ENCODE results near the gene DDX31. TPM values are rescaled to one million over a fixed set of nuclear protein-coding genes. Genes with fewer than 3 reads are reported as not detected.
A peak's percentile ranks its signal among the peaks of the same experiment; 100 is the strongest.

Gene DDX31
- total RNA-seq, 4 donors from 2014 or later: 16.9 to 24.1 (median 18.6) TPM

DNA sequence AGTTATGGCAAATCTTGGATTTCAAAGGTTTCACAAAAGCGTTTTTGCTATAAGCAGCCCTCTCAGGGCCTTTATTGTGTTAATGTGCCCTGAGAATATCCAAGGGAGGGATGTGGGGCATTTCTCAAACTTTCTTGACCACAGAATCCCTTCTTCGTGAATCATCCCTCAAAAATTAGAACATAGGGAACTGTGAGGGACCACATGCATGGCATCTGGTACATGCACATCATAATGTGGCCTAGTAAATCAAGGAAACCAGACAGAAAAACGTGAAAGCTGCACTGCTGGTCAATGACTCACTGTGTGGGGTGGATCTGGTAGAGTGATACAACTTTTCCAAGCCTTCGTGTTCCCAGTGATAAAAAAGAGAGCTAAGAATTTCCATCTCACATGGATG, 22.4 kb downstream of the DDX31 start:
- DNase-seq (ENCODE audit: low spot score in 2 of 2): no peak
- TF ChIP-seq, protein P1, sequence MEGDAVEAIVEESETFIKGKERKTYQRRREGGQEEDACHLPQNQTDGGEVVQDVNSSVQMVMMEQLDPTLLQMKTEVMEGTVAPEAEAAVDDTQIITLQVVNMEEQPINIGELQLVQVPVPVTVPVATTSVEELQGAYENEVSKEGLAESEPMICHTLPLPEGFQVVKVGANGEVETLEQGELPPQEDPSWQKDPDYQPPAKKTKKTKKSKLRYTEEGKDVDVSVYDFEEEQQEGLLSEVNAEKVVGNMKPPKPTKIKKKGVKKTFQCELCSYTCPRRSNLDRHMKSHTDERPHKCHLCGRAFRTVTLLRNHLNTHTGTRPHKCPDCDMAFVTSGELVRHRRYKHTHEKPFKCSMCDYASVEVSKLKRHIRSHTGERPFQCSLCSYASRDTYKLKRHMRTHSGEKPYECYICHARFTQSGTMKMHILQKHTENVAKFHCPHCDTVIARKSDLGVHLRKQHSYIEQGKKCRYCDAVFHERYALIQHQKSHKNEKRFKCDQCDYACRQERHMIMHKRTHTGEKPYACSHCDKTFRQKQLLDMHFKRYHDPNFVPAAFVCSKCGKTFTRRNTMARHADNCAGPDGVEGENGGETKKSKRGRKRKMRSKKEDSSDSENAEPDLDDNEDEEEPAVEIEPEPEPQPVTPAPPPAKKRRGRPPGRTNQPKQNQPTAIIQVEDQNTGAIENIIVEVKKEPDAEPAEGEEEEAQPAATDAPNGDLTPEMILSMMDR (IDR thresholded peaks at IDR 0.05): no peak
- TF ChIP-seq POLR2A (IDR thresholded peaks at IDR 0.05): no peak
- WGBS, 2 donors: 64 to 75% methylated on average over 4 of the region's 4 CpGs
- H3K4me3 ChIP-seq (ENCODE audit: low read depth, poor library complexity, severe bottlenecking): no peak overlapping the region
- intact Hi-C loops (cut with DNase I; ENCODE audit: low total_unique reads): no loop called here

DNA sequence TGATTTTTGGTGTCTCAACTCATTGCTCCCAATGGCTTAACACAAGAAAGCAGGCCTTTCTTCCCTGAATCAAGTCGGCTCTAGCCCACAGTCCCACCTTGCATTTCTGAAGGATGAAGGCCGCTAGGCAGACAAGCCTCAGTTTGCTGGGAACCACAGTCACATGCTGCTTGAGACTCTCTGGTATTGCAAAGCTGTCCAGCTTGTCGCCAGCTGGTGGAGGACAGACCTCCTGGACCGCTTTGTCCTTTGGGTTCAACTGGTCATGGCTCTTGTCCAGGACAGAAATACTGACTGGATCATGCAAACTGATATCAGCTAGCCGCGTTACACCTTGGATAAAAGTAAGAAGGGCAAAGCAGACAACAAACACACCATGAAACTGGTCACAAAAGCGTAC, 23.1 kb downstream of the DDX31 start:
- DNase-seq (ENCODE audit: low spot score in 2 of 2): peak in 1 of 2 donors; percentile 20
- intact Hi-C loops (cut with DNase I; ENCODE audit: low total_unique reads): no loop called here
- no peak overlapping the region for H3K4me3 ChIP-seq (ENCODE audit: low read depth, poor library complexity, severe bottlenecking)
- WGBS, 2 donors: 88 to 95% methylated on average over 7 of the region's 7 CpGs
- TF ChIP-seq POLR2A (IDR thresholded peaks at IDR 0.05): no peak
- TF ChIP-seq, protein P1 (IDR thresholded peaks at IDR 0.05): no peak

DNA sequence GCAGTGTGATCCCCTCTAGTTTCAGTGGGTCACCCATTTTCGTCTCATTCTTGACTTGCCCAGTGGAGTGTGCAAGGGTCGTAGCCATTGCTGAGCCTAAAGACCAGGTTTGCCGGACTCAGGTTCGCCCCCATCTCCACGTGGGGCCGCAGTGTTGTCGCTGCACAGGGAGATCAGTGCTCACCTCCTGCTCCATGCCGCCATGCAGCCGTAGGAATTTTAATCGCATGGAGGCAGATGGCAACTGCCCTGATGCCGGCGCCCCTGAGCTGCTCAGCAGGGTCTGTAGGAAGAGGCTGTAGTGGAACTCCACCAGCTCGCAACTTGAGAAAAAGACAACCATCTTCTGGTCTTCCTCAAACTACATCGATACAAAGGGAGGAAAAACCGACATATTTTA, 24.1 kb downstream of the DDX31 start:
- intact Hi-C loops (cut with DNase I; ENCODE audit: low total_unique reads): no loop called here
- H3K4me3 ChIP-seq (ENCODE audit: low read depth, poor library complexity, severe bottlenecking): no peak overlapping the region
- WGBS, 2 donors: 95 to 97% methylated on average over 15 of the region's 15 CpGs
- TF ChIP-seq POLR2A (IDR thresholded peaks at IDR 0.05): no peak
- TF ChIP-seq, protein P1 (IDR thresholded peaks at IDR 0.05): no peak
- DNase-seq (ENCODE audit: low spot score in 2 of 2): peak in 1 of 2 donors; percentile 12

DNA sequence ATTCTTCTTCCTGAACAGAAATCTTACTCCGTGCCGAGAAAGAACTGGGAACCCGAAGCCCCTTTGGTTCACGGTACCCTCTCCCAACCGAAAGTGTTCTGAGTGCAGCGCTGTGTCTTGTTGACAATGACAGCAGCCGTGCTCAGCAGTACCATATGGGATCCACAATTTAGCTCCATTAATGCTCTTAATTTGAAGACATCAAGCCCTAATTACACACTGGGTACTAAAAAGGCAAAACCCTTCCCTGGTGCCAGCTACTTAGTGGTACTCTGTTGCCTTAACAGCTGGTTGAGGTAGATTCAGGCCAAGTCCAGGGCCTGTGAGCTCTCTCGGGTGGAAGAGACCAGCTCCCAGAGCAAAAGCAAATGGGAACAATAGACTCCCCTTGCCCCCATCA, 24.5 kb downstream of the DDX31 start:
- intact Hi-C loops (cut with DNase I; ENCODE audit: low total_unique reads): no loop called here
- no peak overlapping the region for H3K4me3 ChIP-seq (ENCODE audit: low read depth, poor library complexity, severe bottlenecking)
- TF ChIP-seq, protein P1 (IDR thresholded peaks at IDR 0.05): no peak
- no peak for TF ChIP-seq POLR2A (IDR thresholded peaks at IDR 0.05)
- peak in 1 of 2 donors; percentile 42 for DNase-seq (ENCODE audit: low spot score in 2 of 2)
- WGBS, 2 donors: 90 to 99% methylated on average over 8 of the region's 8 CpGs

DNA sequence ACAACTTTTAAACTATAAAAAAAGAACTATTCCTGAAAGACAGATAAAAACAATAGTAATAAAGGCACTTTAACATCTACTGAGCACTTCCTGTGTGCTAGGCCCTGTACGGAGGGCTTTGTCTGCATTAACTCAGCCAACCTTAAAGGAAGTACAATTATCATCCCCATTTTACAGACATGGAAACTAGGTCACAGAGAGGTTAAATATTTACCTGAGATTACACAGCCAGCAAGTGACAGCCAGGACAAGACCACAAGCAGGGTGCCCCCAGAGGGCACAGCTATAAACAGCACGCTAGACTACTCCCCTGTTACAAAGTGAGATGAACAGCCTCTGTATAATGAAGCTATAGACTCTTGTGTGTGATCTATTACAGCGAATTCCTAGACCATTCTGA, 25.5 kb downstream of the DDX31 start:
- intact Hi-C loops (cut with DNase I; ENCODE audit: low total_unique reads): no loop called here
- DNase-seq (ENCODE audit: low spot score in 2 of 2): peak in 1 of 2 donors; percentile 3
- no peak overlapping the region for H3K4me3 ChIP-seq (ENCODE audit: low read depth, poor library complexity, severe bottlenecking)
- WGBS, 2 donors: 81 to 96% methylated on average over 3 of the region's 3 CpGs
- TF ChIP-seq POLR2A (IDR thresholded peaks at IDR 0.05): no peak
- TF ChIP-seq, protein P1 (IDR thresholded peaks at IDR 0.05): no peak

DNA sequence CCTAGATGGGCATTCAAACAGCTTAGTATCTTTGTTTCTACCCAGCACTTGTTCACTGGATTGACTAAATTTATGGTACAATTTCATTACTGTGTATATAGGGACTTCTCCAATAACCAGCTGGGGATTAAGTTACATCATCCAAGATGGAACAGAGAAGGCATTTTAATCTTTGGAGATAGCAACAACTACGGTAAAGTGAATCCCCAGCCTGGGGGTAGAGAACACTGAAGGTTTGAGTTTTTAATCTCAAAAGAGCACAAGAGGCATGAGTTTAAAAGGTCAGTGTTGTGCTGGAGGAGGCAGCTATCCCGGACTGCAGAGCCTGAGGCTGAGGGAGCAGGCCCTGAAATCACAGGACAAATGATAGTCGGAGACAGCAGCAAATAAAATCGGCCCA, 28.6 kb downstream of the DDX31 start:
- intact Hi-C loops (cut with DNase I; ENCODE audit: low total_unique reads): no loop called here

More for the DNA sequence above, 28.6 kb downstream of the DDX31 start:
- 80 to 81% methylated on average over 4 of the region's 4 CpGs for WGBS, 2 donors
- H3K4me3 ChIP-seq (ENCODE audit: low read depth, poor library complexity, severe bottlenecking): no peak overlapping the region
- no peak for DNase-seq (ENCODE audit: low spot score in 2 of 2)
- TF ChIP-seq, protein P1 (IDR thresholded peaks at IDR 0.05): no peak
- no peak for TF ChIP-seq POLR2A (IDR thresholded peaks at IDR 0.05)

Measured in lower leg skin (tissue), 4 donors.